GM12864 (cell line): ENCODE measurements around the gene LAPTM4A.
"Not testable (repeated sequence)": the region's sequence is repeated elsewhere in the genome, so short reads cannot be mapped to it uniquely, and the experiment has no call there.

Experiments used
- DNase-seq: peaks from one replicate; pipeline ENCODE4 v3.0.0-alpha.2; 2011; ENCODE audit warnings: low read depth
- H3K4me3 ChIP-seq: 2 replicates; pipeline ENCODE4 v1.5.1; 2011; ENCODE audit warnings: mild to moderate bottlenecking, low read depth, low read length, control low read depth
- CTCF ChIP-seq: IDR thresholded peaks from 2 replicates; pipeline ENCODE4 v1.5.1; 2011; ENCODE audit warnings: low read depth, mild to moderate bottlenecking, moderate library complexity, low read length, control low read depth, inconsistent platforms; ENCODE audit errors: missing control alignments

The LAPTM4A gene

GRCh38 chr2:20081841-20082240 lies 30.4 kb upstream of the LAPTM4A start:
- no peak for DNase-seq
- no peak overlapping the region for H3K4me3 ChIP-seq
- TF ChIP-seq CTCF: no peak

- no peak for TF ChIP-seq CTCF
- H3K4me3 ChIP-seq: no peak overlapping the region
- DNase-seq: no peak
These were observed 29.5 kb upstream of the LAPTM4A start for GRCh38 chr2:20080839-20081415.

DNA sequence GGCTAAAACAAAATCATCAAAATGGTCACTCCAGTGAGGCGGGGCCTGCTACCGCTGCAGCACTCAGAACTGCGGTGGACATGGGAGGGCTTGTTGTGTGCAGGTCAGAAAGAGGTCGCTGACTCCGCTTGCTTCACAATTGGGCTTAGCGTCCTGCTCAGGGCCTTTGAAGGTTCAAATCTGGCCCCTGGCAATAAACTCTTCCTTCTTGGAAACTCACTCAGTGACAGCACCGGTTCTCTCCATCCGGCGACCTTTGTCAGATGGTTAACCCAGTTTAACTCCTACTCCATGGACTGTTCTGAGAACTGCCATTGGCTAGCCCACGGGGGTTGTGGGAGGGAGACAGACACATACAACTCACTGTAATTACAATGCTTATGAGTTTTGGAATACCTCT lies 29.0 kb upstream of the LAPTM4A start:
- DNase-seq: no peak
- H3K4me3 ChIP-seq: no peak overlapping the region
- no peak for TF ChIP-seq CTCF

DNA sequence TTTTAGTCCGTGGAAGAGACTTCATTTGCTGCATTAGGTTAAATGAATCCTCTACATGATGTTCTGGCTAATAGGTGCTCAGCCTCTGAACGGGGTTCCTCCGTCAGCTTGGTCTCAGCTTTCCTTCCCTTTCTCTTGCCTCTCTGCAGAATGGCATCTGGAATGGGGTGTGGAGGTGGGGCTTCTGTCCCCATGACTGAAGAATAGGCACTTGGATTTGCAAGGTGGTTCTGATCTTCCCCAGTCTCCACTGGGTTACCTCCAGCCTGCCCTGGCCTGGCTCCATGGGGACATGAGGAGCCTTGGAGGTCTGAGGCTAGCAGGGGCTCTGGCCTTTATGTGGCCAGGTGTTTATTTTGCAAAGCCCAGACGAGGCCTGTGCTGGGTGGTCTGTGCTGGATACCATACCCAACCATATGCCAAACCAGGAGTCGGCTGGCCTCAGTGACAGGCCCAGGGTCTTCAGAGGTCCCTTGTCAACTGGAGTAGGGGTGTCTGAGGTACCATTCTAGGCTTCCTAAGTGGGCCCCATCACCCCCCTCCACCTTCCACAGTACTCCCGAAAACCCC lies 28.2 kb upstream of the LAPTM4A start:
- H3K4me3 ChIP-seq: no peak overlapping the region
- no peak for DNase-seq
- no peak for TF ChIP-seq CTCF

GRCh38 chr2:20077411-20077940 lies 26.0 kb upstream of the LAPTM4A start:
- H3K4me3 ChIP-seq: no peak overlapping the region
- TF ChIP-seq CTCF: no peak
- no peak for DNase-seq

DNA sequence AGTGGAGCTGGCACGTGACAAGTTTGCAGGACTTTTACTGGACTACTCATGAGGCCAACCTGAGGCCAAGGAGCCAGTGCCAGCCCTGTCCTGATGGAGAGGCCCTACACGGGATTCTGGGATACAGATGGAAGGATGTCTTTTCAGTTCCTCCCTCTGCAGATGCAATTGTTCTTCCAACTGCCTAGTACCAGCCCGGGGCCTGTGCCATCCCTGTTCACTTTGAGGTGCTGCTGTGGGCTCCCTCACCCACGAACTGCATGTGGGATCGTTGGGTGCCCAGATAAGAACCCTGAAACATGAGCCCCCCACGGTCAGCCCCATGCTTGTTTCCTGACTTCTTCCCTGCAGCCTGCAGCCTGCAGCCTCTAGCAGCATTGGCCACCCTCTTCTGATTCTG lies 25.3 kb upstream of the LAPTM4A start:
- DNase-seq: no peak
- no peak for TF ChIP-seq CTCF
- no peak overlapping the region for H3K4me3 ChIP-seq

DNA sequence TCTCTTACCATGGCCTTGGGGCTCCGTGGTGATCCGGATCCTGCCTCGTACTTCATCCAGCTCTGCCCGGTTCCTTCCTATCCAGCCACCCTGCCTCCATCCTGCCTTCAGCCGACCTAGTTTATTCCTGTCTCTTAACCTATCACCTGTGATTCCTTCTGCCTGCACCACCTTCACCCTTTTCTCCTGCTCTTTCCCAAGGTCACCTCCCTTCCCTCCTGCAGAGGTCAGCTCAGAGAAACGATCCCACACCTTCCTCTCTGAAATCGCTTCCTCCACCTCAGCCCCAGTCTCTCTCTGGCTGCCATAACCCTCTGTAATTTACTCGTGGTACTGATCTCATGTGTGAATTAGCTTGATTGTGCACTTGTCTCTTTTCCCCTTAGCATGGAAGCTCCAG lies 23.5 kb upstream of the LAPTM4A start:
- no peak overlapping the region for H3K4me3 ChIP-seq
- TF ChIP-seq CTCF: no peak

DNA sequence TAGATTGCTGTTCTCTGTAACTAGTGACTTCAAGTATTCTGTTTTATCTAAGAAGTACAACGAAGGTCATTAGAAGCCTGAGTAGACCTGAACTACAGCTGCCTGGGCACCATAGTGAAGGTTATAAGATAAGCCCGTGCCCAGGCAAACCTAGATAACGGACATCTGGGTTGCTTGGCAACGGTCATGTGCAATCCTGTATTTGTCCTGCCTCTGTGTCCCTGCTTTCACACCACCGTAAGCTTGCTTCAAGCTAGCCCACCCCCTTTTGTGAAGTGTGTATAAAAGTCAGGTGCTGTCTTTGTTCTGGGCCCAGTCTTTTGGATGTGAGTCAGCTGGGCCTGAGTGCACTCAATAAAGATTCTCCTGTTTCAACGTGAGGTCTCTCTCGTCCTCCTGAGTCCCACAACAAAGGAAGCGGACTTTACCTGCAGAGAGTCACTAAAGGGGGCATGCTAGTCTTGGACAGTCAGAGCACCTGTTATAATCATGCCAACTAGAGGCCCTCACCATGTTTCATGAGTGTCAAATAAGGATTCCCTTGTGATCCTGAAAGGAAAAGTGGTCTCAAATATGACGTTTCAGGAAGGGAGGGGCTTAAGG lies 22.7 kb upstream of the LAPTM4A start:
- H3K4me3 ChIP-seq, DNase-seq: not testable (repeated sequence)

More for the DNA sequence above, 23.5 kb upstream of the LAPTM4A start:
- DNase-seq: no peak
